GM21528 (cell line): ENCODE measurements around the gene SPIRE1.

Source experiments
- ATAC-seq: cut with Tn5 transposase; IDR thresholded peaks from one replicate; pipeline ENCODE4 v1.9.1; 2021; ENCODE audit warnings: mild to moderate bottlenecking, moderate library complexity; ENCODE audit not compliant: unreplicated experiment, low FRiP score

SPIRE1 gene

GRCh38 chr18:12397793-12398192, 260.1 kb downstream of the SPIRE1 start:
- no peak for ATAC-seq

GRCh38 chr18:12397254-12397653, 260.7 kb downstream of the SPIRE1 start:
- ATAC-seq = no peak
